Hepatocyte (in vitro differentiated cells): ENCODE measurements around the gene UGT2A2.

ENCODE experiments used
- CTCF ChIP-seq: fragments of 200-600 bp; sonication (generic); IDR thresholded peaks from 2 replicates; pipeline ENCODE4 v1.5.1; 2016; ENCODE audit warnings: antibody characterized with exemption, mild to moderate bottlenecking; ENCODE audit not compliant: poor library complexity
- EZH2phosphoT487 ChIP-seq: fragments of 200-600 bp; sonication (generic); IDR thresholded peaks from one replicate; pipeline ENCODE4 v1.6.1; 2018; ENCODE audit warnings: antibody characterized with exemption, mild to moderate bottlenecking, low read depth, moderate library complexity; ENCODE audit not compliant: unreplicated experiment, severe bottlenecking

GRCh38 chr4:69576251-69576877, 63.1 kb downstream of the UGT2A2 start:
- no peak for TF ChIP-seq CTCF
- no peak for TF ChIP-seq EZH2phosphoT487
